AG08395 (cell line): ENCODE results near the gene ALG3.

Experiments
- DNase-seq: peaks from one replicate; pipeline ENCODE4 v3.0.0; 2012; ENCODE audit warnings: mixed read lengths, low spot score

Gene ALG3

DNA sequence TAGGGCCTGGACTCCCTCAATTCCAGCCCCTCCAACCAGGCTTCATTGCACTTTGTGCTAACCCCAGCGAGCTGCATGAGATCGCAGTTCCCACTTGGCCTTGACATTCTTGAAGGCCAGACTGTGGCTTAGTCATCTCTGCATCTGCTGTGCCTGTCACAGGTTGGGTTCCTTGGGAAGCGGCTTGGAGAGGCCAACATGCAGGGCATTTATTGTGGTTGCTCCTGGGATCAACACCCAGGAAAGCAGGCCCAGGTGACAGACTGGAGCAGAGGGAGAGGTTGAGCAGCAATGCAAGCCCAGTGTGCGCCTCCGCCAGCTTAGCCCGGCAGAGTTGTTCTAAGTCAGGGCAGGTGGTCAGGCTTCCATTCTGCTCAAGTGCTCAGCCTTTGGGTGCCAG, 52.2 kb downstream of the ALG3 start:
- no peak for DNase-seq

DNA sequence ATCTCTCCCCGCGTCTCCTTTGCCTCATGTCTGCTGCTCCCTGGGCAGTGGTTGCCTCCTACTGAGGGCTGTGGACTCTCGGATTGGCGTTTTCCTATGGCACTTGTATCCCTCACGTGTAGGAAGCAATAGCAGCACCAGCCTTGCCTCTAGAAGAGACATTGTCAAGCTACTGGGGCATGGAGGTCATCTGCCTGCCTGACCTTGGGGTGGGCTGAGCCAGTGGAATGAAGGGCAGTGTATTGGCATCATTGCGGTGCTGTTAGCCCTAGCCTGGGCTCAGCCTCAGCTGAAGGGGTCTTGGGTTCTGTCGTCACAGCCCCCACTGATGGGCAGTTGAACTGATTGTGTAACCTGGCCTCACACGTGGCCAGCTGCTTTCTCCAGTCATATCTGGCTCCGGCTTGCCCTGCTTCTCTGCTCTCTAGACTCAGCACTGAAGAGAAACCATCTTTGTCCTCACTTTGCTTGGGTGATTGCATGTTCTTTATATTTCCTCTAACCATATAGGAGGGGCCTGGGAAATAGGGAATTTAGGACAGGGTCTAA, 54.7 kb downstream of the ALG3 start:
- DNase-seq: no peak

DNA sequence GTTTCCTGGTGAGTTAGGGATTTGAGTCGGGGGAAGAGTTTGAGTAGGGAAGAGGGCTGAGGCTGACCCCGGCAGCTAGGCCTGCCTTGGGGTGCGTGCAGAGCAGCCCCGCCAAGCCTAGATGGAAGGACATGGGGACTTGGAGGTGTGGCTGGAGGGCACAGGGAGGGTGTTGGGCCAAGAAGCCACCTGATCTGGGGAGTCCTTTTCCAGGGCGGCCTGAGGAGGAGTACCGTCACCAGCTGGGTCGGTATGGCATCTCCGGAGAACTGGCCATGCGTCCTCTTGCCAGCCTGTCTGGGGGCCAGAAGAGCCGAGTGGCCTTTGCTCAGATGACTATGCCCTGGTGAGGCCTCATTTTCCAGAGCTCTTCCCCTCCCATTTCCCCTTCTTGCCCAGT, 55.9 kb downstream of the ALG3 start:
- no peak for DNase-seq
